CD4-positive, alpha-beta T cell treated with Interleukin-6 for 4 hours (primary cell): ENCODE measurements around the gene GARS1.

Experiments used
- DNase-seq: peaks from one replicate; pipeline ENCODE4 v3.0.0-alpha.2; 2020; ENCODE audit warnings: mixed read lengths

The GARS1 gene

DNA sequence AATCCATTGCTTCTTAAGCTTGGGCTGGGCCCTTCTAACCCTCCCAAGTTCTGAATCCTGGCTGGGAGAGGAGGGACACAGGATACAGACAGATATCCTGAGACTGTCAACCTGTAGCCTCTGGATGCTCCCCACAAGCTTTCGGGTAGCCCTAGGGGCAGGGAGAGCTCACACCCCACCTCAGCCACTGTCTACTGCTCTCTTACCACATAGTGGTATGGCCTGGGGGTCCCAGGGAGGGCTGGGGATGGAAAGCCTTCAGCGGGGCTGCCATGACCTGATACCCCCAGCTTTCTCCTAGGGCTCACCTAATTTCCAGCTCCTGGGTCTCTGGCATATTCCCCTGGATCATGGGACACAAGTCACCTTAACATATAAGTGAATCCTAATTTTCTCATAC, 62.5 kb downstream of the GARS1 start:
- DNase-seq, result no peak

DNA sequence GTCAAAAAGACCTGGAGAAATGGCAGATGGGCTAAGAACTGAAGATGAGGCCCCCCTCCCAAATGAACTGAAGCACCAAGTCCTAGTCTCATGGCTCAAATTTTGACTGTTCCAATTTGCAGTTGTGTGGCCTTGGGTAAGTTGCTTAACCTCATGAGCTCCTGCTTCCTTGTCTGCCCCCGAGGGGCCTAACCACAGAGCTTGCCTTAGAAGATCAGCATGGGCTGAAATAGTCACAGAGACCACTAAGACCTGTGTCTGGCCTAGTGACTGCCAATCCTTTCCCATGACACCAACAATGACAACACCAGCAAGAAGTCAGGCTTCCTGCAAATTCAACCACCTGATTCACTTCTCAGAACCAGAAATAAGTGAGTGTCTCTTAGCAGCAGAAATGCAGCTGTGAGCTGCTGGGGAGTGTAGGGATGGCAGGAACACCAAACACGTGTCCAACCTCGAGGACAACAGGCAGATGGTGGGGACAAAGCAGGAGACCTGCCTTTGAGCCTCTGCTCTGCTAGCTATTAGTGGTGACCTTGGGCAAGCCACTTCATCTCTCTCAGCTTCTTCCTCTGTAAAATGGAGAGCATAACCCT, 63.9 kb downstream of the GARS1 start:
- DNase-seq, result no peak

DNA sequence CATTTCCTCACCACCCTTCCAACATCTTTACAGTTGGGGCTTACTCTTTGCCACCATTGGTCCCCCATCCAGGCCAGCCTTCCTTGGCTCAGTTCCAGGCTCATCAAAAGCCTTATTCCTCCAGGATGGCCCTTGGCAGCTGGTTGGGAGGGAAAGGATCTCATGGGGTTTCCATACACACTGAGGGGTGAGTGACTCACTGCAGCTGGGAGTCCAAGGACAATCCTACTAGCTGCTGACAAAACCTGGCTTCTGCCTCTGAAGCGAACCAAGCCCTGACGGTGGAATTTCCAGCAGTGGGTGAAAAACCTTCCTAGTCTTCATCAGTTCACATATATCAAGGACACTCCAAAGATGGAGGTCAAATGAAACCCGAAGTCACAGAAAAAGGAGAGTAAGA, 64.6 kb downstream of the GARS1 start:
- DNase-seq, result no peak

DNA sequence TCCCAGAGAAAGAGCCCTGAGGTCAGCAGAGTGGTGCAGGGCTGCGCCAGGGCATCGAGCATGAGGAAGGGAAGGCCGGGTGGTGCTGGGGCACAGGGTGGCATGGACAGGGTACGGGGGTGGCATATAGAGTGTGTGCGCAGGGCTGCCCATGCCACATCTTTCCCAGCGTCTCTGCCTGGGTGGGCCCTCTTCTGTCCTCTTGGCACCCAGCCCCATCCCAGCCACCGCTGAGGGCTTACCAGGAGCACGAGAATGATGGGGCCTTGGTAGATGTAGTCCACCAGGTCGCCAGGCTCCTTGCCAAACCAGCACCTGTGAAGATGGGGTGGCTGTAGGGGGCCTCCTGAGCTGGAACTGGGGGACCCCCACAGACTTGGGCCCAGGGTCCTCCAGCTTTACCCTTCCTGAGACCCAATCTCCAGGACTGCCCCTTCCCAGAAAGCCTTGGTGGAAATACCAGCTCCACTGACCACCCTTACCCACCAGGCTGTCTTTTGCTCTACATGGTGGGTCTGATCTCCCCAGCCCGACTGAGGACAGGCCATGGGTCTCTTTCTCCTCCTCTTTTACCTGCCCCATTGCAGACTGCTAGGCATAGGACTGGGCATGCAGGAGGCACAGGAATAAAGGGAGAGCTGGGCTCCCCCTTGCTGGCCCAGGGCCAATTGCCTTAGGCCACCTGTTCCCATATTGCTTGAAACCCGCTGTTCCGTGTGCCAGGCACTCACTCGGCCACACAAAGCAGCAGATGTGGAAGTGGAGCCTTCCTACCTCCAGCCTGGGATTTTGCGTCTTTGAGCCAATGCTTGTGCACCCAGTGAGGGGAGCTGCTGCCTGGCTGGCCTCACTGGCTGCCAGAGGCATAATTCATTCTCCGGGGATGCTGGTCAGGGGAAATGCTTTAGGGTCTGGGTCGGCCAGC, 65.9 kb downstream of the GARS1 start:
- DNase-seq, result no peak

DNA sequence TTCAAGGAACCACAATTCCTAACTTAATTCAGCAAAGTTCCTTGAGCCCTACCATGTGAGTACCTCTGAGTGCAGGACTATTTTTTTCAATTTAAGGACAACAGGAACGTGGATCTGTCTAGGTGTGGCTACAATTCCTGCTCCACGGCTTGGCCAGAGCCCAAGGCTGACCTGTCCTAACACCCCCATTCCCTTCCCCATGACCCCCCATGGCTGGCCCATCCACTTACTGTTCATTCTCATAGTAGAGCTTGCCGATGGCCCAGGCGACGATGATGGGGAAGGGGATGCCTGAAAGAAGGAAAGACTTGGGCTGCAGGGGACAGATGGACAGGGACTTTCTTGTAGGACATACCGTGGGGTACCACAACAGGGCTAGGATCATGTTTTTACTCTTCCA, 67.2 kb downstream of the GARS1 start:
- no peak for DNase-seq

DNA sequence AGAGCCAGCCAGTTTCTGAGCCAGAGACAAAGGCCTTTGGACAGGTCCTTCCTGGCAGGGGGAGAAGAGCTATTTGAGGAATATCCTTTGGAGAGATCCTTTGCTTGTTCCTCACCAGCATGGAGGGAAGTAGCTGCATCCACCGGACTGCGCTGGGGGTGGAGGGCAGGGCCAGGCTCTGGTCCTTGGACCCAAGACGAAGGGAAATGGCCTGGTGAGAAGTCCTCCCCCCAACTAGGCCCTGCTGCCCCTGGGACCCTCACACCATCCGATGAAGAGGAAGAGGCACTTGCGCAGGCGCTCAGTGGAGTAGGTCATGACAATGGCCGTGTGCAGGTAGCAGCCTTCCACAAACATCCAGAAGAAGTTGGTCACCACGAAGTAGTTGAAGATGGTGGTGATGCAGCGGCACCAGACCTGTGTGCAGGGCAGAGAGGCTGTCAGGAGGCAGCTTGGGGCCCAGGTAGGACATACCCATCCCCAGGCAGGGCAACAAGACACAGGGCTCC, 67.8 kb downstream of the GARS1 start:
- no peak for DNase-seq

DNA sequence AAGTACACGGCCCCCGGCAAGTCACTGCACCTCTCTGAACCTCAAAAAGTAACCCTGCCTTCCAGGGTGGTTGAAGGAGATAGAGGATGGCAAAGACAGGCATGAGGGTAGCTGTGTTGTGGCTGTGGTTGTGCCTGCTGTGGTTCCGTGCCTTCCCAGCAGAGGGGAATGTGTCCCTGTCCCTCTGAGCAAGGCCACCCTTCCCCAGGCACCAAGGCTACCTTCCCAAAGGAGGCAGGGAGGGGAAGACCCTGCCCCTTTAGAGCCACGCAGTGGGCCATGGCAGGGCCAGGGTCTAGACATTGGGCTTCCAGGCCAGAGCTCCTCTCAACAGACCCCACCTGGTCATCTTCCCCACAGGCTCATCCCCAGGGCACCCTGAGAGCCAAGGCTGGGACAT, 68.7 kb downstream of the GARS1 start:
- no peak for DNase-seq

DNA sequence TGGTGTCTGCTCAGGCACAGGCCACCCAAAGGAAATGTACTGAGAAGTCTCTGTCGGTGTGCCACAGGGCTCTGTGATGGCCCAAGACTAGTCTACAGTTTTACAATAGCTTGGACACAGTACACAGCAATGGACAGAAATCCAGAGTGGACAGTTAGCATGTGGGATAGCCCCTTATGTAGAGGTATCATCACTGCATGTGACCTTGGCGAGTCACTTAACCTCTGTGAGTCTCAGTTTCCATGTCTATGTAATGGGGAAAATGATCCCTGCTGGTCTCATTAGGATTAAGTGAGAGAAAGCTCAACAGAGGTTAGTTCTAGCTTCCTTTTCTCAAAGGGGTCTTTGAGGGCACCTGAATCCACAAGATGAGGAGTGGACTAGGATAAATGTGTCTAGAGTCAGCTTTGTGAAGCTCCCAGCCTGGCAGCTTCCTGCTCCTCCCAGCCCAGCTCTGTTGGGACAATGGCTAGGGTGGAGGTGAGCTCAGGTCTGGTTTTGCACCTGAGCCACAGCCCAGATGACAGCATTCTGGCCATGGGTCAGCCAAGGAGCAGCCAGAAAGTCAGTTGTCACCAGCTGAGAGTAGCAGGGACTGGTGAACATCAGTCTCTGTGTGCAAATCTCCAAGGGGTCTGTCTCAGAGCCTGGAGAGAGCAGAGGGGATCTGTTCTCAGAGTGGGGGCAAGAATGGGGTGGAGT, 69.7 kb downstream of the GARS1 start:
- no peak for DNase-seq

DNA sequence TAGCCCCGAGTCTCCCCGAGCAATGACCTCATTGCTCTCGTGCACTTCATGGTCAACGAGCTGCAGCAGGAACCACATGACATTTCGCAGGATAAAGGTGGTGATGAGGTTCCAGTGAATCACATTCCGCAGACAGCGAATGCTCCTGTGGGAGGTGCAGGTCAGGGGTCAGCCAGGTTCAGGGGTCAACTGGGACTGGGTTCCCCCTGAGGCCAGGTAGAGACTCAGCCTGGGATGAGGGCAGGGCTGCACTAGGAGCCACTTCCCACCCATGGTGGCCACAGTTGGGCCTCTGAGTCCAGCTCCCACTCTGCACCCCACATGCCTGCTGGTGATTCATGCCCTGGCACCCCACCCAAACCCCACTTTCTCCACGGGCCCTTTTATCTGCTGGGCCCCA, 70.4 kb downstream of the GARS1 start:
- no peak for DNase-seq

DNA sequence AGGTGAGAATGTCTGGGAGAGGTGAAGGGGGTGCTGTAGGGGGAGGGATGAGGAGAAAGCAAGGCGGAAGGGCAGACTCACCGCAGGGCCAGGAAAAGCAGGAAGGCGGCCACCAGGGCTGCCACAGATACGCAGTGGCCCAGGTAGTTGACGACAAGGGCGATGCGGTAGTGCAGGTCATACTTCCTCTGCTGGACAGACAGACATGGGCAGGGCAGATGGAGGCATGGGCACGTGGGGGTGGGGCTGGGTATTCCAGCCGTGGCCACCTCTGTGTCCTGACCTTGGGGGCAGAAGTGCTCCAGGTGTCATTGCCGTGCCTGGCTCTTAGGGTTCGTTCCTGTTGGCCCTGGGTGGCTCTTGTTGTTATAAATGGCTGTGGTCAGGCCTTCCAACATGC, 70.8 kb downstream of the GARS1 start:
- DNase-seq, result no peak

DNA sequence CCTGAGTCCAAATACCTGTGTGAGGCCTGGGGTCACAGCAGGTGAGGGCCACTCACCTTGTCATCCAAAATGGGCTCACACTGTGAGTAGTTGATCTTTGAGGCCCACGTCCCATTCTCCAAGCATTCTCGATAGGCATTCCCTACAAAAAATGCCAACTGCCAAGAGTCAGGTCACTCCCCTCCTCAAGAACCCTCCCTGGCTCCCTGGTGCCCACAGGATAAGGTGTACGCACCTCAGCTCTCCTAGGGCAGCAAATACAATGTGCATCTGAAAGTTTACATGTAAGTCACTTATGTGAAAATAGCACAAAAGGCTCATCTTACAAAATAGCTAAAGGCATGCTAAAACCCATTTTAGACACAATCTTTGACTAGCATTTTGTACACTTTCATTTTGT, 72.5 kb downstream of the GARS1 start:
- no peak for DNase-seq

DNA sequence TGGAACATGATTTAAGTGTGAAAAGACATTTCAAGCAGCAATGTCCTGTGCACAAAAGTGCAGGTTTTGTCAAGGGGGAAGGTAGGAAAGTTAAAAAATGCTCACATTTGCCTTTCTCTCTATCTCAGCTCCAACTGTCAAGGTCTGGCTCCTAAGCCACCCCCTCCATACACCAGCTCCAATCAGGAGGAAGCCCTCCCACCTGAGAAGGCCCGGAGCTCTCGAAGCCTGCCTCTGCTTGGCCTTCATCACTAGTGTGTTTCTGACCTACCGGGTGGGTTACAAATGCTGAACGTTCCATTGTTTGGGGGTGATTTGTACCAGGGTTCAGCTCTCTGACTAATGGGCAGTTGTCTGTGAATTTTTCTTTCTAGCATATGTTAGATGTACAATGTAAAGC, 73.4 kb downstream of the GARS1 start:
- DNase-seq, result no peak

DNA sequence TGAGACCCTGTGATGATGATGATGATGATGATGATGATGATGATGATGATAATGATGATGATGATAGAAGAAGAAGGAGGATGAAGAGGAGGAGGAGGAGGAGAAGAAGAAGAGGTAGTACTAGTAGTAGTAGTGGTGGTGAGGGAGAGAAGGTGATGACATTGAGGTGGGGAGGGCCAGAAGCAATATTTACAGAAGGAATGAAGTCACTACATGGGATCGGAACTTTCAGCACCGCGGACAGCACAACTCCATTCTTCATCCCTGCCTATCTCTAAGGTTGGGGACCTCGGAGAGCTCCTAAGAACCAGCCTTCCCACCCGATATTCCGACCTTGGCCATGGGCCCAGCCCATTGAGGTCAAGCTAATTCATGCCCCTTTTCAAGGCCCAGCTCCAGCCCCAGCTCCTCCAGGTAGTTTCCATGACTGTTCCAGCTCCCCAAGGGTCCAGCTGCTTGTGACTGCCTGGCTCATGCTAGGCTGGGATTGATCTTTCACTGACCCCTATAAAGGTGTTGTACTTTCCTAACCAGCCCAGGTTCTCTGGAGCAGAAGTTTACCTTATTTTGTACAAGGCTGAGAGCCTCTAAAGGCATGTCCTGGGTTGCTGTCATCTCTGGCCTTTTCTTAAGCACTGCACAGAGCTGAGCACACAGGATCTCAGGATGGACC, 77.3 kb downstream of the GARS1 start:
- no peak for DNase-seq

DNA sequence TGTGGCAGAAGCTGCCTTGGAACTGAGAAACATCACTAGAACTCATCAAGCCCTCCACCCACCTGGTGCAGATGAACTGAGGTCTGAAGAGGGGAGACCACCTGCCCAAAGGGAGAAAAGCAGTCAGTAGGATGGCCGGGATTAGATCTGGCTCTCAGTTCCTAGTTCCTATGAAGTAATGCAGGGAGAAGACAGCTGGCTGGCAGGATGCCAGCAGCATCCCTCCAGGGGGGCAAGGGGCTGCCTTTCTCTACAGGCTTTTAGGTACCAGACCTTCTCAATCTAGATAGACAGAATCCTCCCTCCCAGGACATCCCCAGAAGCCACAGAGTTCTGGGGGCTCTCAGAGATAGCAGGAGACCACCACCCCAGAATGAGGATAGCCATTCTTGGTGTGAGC, 79.7 kb downstream of the GARS1 start:
- DNase-seq, result no peak

DNA sequence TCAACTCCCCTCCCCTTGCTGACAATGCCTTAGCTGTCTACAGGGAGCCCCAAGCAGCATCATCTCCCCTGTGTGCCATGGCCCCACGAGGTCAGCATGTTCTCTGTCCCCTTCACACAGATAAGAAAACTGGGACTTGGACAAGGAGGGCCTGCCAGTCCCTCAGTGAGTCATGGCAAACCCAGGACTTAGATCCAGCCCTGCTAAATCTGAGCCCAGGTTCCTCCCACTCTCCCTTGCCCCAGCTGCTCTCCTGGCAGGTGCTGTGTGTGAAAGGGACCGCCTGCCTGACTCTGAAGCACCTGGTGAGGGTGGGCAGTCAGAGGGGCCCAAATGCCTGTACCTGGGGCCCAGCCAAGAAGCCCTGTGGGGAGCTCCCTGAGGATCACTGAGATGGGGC, 80.2 kb downstream of the GARS1 start:
- DNase-seq, result no peak

DNA sequence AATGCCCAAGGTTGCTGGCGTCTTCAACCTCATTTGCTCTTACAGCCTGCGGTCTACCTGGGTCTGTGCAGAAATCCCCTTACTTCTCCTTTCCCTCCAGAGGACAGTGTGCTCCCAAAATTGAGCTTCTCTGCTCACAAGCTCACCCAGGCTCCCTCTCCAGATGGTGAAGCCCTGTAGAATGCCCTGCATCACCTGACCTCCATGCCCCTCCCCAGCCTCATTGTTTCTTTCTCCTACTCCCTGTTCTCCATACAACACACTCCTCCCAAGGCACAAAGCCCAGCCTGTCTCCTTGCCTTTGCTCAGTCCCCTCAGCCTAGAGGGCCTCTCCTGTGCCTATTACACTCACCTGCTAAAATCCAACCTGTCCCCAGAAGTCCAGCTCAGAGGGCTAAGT, 84.1 kb downstream of the GARS1 start:
- DNase-seq, result no peak

DNA sequence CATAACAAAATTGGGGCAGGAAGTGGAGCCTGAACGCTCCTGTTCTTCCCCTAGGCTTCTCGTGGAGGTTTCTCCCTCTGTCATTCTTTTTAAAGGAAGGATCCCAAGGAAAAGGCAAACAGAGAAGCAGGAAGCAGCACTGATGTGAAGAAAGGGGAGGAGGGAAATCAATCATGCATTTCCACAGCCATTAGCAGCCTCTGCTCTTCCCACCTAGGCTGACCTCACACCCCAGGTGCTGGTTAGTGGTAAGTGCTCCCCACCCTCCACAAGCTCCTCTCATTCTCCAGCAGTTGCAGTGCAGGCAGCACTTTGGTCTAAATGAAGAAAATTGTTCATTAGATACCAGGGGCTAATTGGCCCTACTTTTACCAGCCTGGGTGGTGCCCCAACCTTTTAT, 85.0 kb downstream of the GARS1 start:
- no peak for DNase-seq

DNA sequence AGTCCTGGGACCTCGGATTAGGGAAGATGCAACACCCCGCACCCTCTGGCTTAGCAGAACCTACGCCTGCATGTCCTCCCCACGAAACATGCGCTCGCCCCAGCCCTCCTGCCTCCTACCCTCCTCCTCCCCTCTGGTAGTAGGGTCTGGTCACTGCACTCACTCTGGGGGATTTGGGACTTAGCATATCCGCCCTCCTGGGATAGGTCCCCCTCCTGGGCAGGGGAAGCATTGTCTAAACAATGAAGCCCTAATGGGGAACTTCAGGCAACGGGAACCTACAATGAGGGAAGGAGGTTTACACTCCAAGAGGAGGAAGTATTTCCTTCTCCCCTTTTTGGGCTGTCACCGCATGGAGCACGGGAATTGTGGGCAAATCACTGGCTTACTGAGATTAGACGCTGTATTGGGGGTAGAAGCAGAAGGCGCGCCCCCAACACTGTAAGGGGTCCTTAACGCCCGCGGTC, 86.7 kb downstream of the GARS1 start:
- DNase-seq, result no peak

DNA sequence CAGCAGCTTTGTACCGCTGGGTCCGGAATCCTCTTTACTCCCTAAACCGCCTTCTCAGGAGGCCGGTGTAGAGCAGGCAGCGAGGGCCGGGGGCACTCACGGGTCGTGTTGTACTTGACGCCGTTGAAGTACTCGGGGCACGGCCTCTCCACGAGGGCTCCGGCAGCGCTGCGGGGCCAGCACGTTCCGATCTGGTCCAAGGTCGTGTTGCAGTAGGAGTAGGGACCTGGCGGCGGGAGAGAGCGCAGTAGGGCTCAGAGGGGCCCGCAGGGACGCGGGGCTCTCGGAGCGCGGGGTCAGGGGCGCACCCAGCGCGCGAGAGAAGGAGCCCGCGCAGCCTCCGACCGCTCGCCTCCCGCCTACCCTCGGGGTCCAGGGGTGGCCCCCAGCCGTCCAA, 87.1 kb downstream of the GARS1 start:
- peak; percentile 5 for DNase-seq

DNA sequence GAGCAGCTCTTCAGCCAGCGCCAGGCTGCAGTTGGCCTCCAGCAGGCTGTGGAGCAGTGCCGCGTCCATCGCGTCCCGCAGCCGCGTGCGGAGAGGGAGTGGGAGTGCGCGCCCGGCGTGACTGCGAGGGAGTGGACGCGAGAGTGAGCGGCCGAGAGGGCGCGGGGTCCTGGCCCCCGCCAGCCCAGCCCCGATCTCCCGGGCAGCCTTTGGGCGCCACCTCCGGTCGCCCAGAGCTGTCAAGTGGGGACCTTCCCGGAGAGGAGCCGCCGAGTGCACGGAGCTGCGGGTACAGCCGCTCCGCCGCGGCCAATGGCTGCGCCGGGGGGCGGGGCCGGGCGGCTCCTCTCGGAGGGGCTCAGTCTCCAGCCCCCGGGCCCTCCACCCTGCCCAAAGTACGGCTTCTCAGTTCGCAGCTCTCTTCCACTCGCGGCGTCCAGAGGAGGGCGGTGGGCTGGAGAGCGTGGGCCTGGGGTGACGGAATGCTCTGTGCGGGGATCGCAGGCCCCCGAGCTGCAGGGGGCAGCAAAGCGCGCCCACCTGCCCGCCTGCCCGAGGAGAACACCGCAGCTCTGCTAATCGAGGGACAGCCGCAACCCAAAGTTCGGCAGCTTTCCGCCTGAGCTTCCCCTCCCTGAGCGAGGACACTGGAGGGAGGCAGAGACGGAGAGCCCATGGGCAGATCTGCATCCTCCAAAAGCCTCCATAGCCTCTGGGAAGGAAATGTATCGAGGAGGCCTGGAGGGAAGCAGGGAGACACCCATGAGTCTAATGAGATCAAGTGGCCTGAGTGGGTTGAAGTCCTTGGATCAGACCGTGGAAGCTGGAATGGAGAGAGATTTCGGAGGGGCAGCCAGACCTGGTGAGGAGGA, 87.8 kb downstream of the GARS1 start, which contains the start of gene CRHR2:
CRHR2 (minus strand) TSS at position 245 of the 872 bp plus-strand sequence; CDS start at position 69, 176 bp downstream.
- DNase-seq, result peak; percentile 37

DNA sequence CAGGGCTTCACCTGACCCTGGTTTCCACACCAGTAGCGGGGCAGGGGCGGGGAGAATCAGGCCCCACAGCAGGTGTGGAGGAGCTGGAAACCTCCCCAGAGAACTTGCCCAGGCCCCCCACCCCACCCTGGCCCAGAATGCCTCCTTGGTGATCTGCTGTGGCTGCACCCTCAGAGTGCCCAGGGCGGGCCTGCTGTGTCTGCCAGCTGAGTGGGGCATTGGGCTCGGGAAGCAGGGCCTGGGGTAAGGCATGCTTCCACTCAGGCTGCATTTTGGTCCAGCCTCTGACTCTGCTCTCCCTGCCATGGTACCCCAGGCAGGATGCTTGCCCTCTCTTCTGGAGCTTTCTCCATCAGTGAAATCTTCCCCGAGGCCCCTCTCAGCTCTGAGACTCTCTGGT, 88.6 kb downstream of the GARS1 start:
- no peak for DNase-seq
